GM21423 (cell line): ENCODE measurements around the gene POLR3B.

ENCODE experiments used
- ATAC-seq: cut with Tn5 transposase; IDR thresholded peaks from one replicate; pipeline ENCODE4 v1.9.1; 2021; ENCODE audit warnings: mild to moderate bottlenecking, moderate library complexity; ENCODE audit not compliant: unreplicated experiment

Gene POLR3B

DNA sequence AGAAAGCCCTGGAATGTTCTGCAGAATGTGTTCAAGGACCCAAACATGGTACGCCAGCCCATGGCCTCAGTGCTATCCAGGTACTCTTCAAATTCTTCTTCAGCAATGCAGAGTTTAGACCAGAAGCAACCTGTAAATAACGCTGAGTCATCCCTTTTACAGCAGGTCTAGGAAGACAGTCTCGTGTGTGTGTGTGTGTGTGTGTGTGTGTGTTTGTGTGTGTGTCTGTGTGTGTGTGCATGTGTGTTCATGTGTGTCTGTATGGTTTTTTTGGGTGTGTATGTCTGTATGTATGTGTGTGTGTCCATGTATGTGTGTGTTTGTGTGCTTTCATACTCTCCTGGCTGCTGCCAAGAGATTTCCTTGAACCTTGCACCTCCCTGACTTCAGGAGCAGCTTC lies 165.2 kb downstream of the POLR3B start:
- no peak for ATAC-seq

DNA sequence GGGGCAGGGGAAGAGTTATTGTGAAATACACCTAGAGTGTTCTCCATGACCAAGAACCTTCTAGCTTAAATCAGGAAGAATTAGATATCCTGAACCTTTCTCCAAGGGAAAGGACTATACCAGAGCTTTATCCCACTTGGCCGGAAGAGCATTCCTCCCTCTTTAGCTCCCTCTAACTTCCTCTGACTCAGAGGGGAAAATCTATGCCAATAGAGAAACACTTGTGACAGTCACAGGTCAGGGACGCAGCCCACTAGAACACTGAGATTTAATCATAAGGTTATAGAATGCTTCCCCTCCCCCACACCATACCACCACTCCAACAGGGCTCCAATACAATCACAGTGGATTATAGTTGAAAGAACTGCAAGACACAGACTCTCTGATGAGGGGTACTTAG lies 169.8 kb downstream of the POLR3B start:
- ATAC-seq, result no peak

DNA sequence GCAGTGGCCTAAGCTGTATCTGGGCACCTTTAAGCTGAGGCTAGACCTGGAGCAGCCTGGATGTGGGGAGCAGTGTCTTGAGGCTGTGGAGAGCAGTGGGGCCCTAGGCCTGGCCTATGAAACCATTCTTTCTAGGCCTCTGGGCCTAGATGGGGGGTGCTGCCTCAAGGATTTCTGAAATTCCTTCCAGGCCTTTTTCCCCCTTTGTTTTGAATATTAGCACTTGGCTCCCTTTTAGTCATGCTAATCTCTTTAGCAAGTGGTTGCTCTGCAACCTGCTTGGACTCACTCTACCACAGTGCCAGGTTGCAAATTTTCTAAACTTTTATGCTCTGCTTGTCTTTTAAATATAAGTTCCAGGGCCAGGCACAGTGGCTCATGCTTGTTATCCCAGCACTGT lies 183.7 kb downstream of the POLR3B start:
- no peak for ATAC-seq

DNA sequence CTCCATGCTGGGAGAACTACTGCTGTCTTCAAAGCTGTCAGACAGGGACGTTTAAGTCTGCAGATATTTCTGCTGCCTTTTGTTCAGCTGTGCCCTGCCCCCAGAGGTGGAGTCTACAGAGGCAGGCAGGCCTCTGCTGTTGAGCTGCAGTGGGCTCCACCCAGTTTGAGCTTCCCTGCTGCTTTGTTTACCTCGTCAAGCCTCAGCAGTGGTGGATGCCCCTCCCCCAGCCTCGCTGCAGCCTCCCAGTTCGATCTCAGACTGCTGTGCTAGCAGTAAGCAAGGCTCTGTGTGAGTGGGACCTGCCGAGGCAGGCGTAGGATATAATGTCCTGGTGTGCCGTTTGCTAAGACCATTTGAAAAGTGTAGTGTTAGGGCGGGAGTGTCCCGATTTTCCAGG lies 193.9 kb downstream of the POLR3B start:
- no peak for ATAC-seq

DNA sequence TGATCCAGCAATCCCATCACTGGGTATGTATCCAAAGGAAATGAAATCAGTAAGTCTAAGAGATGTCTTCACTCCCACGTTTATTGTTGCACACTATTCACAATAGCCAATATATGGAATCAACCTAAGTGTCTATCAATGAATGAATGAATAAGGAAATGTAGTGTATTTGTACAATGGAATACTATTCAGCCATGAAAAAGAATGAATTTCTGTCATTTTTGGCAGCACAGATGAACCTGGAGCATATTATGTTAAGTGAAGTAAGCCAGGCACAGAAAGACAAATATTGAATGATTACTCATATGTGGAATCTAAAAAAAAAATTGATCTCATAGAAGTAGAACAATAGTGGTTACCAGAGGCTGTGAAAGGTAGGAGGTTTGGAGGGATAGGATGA lies 194.7 kb downstream of the POLR3B start:
- ATAC-seq, result no peak
